Nephron (organoid): ENCODE data around the gene CPNE2.
"Not testable (repeated sequence)": the region's sequence is repeated elsewhere in the genome, so short reads cannot be mapped to it uniquely, and the experiment has no call there.

Experiments
- H3K27ac Mint-ChIP-seq, 3 experiments: 2 replicates each; pipeline ENCODE4 v1.8.0; 2020; ENCODE audit warnings: mixed read lengths in 3 of 3, mild to moderate bottlenecking in 2 of 3, moderate library complexity in 1 of 3
- H3K27me3 Mint-ChIP-seq: 2 replicates; pipeline ENCODE4 v1.8.0; 2021; ENCODE audit warnings: low read depth, mild to moderate bottlenecking, moderate library complexity, mixed read lengths
- H3K36me3 Mint-ChIP-seq: 2 replicates; pipeline ENCODE4 v1.8.0; 2020; ENCODE audit warnings: low read depth, mixed read lengths
- H3K4me1 Mint-ChIP-seq: 2 replicates; pipeline ENCODE4 v1.8.0; 2020; ENCODE audit warnings: mixed read lengths
- H3K4me3 Mint-ChIP-seq, 3 experiments: 2 replicates each; pipeline ENCODE4 v1.8.0; 2020; ENCODE audit warnings: mild to moderate bottlenecking in 3 of 3, mixed read lengths in 3 of 3, moderate library complexity in 2 of 3
- H3K9me3 Mint-ChIP-seq: 2 replicates; pipeline ENCODE4 v1.8.0; 2020; ENCODE audit warnings: mixed read lengths
- CTCF ChIP-seq, 3 experiments: fragments of 200-600 bp; sonication (generic); IDR thresholded peaks; one replicate each; pipeline ENCODE4 v1.5.0; 2021; ENCODE audit warnings: antibody characterized with exemption in 3 of 3; ENCODE audit not compliant: unreplicated experiment in 3 of 3

Gene CPNE2

DNA sequence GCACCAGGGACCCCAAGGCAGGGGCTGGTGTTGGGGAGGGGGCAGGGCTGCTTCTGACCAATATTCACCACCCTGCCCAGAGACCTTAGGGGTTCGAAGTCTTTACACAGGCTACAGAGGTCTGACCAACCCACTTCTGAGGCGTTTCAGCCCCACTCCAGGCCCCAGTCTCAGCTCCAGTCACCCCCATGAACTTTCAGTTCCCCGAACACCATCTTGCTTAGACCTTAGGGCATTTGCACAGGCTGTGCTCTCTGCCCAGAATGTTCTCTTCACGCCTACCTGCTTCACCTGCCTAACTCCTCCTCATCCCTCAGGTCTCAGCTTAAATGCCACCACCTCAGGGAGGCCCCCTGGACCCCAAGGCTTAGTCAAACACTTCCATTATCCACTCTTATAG, 25.8 kb upstream of the CPNE2 start:
- Mint-ChIP-seq H3K4me3 (no peak overlapping the region), H3K36me3 (no peaks in the 10 kb centered on the region), H3K9me3 (no peaks in the 10 kb centered on the region), H3K4me1 (peaks cover 5% of the 10 kb centered on the region), H3K27me3 (peaks cover 26% of the 10 kb centered on the region), H3K27ac (no peak overlapping the region)
- TF ChIP-seq CTCF (IDR thresholded peaks at IDR 0.05; ENCODE audit: unreplicated experiment in 3 of 3) = no peak

DNA sequence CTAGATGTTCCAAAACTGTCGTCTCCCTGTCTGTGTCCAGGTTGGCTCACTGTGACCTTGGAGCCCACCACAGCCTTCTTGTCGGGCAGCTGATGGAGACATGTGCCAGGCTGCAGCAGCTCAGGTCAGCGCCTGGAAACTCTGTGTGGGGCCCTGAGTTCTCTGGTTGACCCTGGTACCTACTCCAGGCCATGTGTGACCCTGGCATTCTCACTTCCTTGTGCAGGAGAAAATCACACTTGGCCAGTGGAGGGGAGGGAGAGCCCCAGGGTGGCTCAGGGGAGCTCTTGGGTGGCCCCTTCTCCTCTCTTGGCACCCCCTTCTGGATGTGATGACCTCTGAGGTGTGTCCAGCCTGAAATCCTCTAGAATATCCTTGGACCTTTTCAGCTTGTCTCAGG, 25.0 kb upstream of the CPNE2 start:
- no peak overlapping the region for H3K4me3 Mint-ChIP-seq
- no peak overlapping the region for H3K27ac Mint-ChIP-seq
- no peaks in the 10 kb centered on the region for H3K36me3 Mint-ChIP-seq
- H3K27me3 Mint-ChIP-seq = peaks cover 24% of the 10 kb centered on the region
- no peaks in the 10 kb centered on the region for H3K9me3 Mint-ChIP-seq
- no peak for TF ChIP-seq CTCF (IDR thresholded peaks at IDR 0.05; ENCODE audit: unreplicated experiment in 3 of 3)
- peaks cover 4% of the 10 kb centered on the region for H3K4me1 Mint-ChIP-seq

DNA sequence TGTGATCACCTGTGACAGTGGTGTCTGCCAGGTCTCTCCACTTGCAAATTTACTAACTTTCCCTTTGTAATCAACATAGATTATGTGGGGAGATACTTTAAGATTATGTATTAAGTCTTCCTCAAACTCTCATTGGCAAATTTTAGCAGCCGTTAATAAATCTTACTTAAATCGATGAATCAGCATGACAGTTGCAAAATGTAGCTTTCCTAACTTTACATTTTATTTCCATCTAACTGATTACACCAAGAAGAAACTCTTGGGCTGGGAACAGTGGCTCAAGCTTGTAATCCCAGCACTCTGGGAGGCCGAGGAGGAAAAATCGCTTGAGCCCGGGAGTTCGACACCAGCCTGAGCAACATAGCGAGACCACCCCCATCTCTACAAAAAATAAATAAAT, 23.3 kb upstream of the CPNE2 start:
- TF ChIP-seq CTCF (IDR thresholded peaks at IDR 0.05; ENCODE audit: unreplicated experiment in 3 of 3) = no peak
- H3K4me3 Mint-ChIP-seq = no peak overlapping the region
- no peaks in the 10 kb centered on the region for H3K9me3 Mint-ChIP-seq
- H3K36me3 Mint-ChIP-seq = no peaks in the 10 kb centered on the region
- H3K4me1 Mint-ChIP-seq = peaks cover 10% of the 10 kb centered on the region
- H3K27me3 Mint-ChIP-seq = peaks cover 24% of the 10 kb centered on the region
- H3K27ac Mint-ChIP-seq = no peak overlapping the region

DNA sequence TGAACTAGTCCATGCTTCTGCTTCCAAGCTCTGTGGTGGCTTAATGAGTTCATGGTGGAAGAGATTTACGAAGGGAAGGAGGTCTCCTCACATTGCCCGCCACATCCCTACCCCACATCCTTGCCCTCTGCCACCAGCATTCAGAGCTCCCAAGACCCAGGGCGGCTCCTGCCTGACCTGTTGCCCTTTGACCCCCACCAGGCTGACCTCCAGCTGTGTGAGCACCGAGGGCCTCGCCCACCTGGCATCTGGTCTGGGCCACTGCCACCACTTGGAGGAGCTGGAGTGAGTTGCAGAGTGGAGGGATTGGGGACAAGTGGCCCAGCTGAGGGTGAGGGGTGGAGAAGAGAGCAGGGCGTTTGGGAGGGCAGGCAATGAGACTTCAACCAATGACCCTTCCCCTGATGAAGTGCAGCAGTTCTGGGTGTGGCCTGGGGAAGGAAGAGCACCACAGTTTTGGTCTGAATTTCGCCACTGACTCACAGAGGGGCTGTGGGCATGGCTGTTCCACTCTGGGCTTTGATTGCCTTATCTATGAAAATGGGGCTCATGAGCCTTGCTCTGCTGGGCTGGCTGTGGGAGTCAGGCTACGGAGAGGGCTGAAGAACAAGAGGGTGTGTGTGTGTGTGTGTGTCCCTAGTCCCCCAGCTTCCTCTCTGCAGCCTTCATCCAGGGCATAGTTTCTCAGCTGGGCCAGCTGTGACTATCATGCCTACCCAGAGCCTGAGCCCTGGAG, 22.6 kb upstream of the CPNE2 start:
- H3K27ac Mint-ChIP-seq = no peak overlapping the region
- peaks cover 10% of the 10 kb centered on the region for H3K4me1 Mint-ChIP-seq
- no peak for TF ChIP-seq CTCF (IDR thresholded peaks at IDR 0.05; ENCODE audit: unreplicated experiment in 3 of 3)
- H3K27me3 Mint-ChIP-seq = peaks cover 24% of the 10 kb centered on the region
- H3K9me3 Mint-ChIP-seq = no peaks in the 10 kb centered on the region
- H3K4me3 Mint-ChIP-seq = no peak overlapping the region
- H3K36me3 Mint-ChIP-seq = no peaks in the 10 kb centered on the region

- Mint-ChIP-seq H3K27me3 (peaks cover 24% of the 10 kb centered on the region), H3K4me1 (peaks cover 10% of the 10 kb centered on the region), H3K9me3 (no peaks in the 10 kb centered on the region), H3K27ac (no peak overlapping the region), H3K36me3 (no peaks in the 10 kb centered on the region), H3K4me3 (no peak overlapping the region)
- no peak for TF ChIP-seq CTCF (IDR thresholded peaks at IDR 0.05; ENCODE audit: unreplicated experiment in 3 of 3)
Observed at GRCh38 chr16:57070424-57070823, 22.0 kb upstream of the CPNE2 start.

- H3K36me3 Mint-ChIP-seq, H3K27ac Mint-ChIP-seq, H3K4me3 Mint-ChIP-seq, H3K9me3 Mint-ChIP-seq: not testable (repeated sequence)
- Mint-ChIP-seq H3K27me3 (peaks cover 24% of the 10 kb centered on the region), H3K4me1 (peaks cover 10% of the 10 kb centered on the region)
Observed at GRCh38 chr16:57071081-57071732, 21.2 kb upstream of the CPNE2 start.
